Measurements from ENCODE around the gene PTGR3. TPM values are rescaled to one million over a fixed set of nuclear protein-coding genes. Genes with fewer than 3 reads are reported as not detected.
"Not testable (repeated sequence)": the region's sequence is repeated elsewhere in the genome, so short reads cannot be mapped to it uniquely, and the experiment has no call there.

PTGR3 gene
- polyA plus RNA-seq, 2 donors: 10.8 to 14.4 TPM

GRCh38 chr18:75200605-75201280 is 8.2 kb downstream of the PTGR3 start:
- H3K27me3 ChIP-seq (ENCODE audit: control insufficient read depth in 1 of 2, insufficient read depth in 2 of 2, low read length in 2 of 2): no peaks in the 10 kb centered on the region
- no peak overlapping the region for H3K27ac ChIP-seq (ENCODE audit: low read depth in 2 of 2, low read length in 1 of 2)
- WGBS, 2 donors: 71 to 80% methylated on average over 7 of the region's 7 CpGs
- peaks cover 4 to 10% of the 10 kb centered on the region in 2 donors for H3K4me1 ChIP-seq (ENCODE audit: control insufficient read depth in 2 of 2, insufficient read depth in 2 of 2, low read length in 1 of 2)
- peaks cover 0 to 13% of the 10 kb centered on the region in 2 donors for H3K36me3 ChIP-seq (ENCODE audit: control insufficient read depth in 2 of 2, insufficient read depth in 2 of 2, low read length in 1 of 2)
- no peak overlapping the region for H3K4me3 ChIP-seq (ENCODE audit: low read depth in 1 of 2, low read length in 2 of 2)
- H3K9me3 ChIP-seq (ENCODE audit: control insufficient read depth in 2 of 2, insufficient read depth in 1 of 2, low read depth in 1 of 2, low read length in 1 of 2): no peaks in the 10 kb centered on the region

- WGBS, 2 donors: 95 to 96% methylated on average over 13 of the region's 13 CpGs
- H3K36me3 ChIP-seq (ENCODE audit: control insufficient read depth in 2 of 2, insufficient read depth in 2 of 2, low read length in 1 of 2): peaks cover 0 to 13% of the 10 kb centered on the region in 2 donors
- H3K27ac ChIP-seq (ENCODE audit: low read depth in 2 of 2, low read length in 1 of 2): no peak overlapping the region
- H3K9me3 ChIP-seq (ENCODE audit: control insufficient read depth in 2 of 2, insufficient read depth in 1 of 2, low read depth in 1 of 2, low read length in 1 of 2): no peaks in the 10 kb centered on the region
- no peaks in the 10 kb centered on the region for H3K27me3 ChIP-seq (ENCODE audit: control insufficient read depth in 1 of 2, insufficient read depth in 2 of 2, low read length in 2 of 2)
- H3K4me1 ChIP-seq (ENCODE audit: control insufficient read depth in 2 of 2, insufficient read depth in 2 of 2, low read length in 1 of 2): peaks cover 4 to 9% of the 10 kb centered on the region in 2 donors
- H3K4me3 ChIP-seq (ENCODE audit: low read depth in 1 of 2, low read length in 2 of 2): no peak overlapping the region
Observed at GRCh38 chr18:75200071-75200470, 8.9 kb downstream of the PTGR3 start.

GRCh38 chr18:75199327-75199726 is 9.6 kb downstream of the PTGR3 start:
- Histone ChIP-seq H3K36me3 (ENCODE audit: control insufficient read depth in 2 of 2, insufficient read depth in 2 of 2, low read length in 1 of 2) (peaks cover 0 to 13% of the 10 kb centered on the region in 2 donors), H3K27me3 (ENCODE audit: control insufficient read depth in 1 of 2, insufficient read depth in 2 of 2, low read length in 2 of 2) (no peaks in the 10 kb centered on the region), H3K27ac (ENCODE audit: low read depth in 2 of 2, low read length in 1 of 2) (no peak overlapping the region), H3K9me3 (ENCODE audit: control insufficient read depth in 2 of 2, insufficient read depth in 1 of 2, low read depth in 1 of 2, low read length in 1 of 2) (no peaks in the 10 kb centered on the region), H3K4me3 (ENCODE audit: low read depth in 1 of 2, low read length in 2 of 2) (no peak overlapping the region), H3K4me1 (ENCODE audit: control insufficient read depth in 2 of 2, insufficient read depth in 2 of 2, low read length in 1 of 2) (peaks cover 4 to 7% of the 10 kb centered on the region in 2 donors)
- 73 to 74% methylated on average over 4 of the region's 4 CpGs for WGBS, 2 donors

- WGBS, 2 donors: 9 to 23% methylated on average over 3 of the region's 3 CpGs
- Histone ChIP-seq H3K4me1 (ENCODE audit: control insufficient read depth in 2 of 2, insufficient read depth in 2 of 2, low read length in 1 of 2) (peaks cover 0 to 2% of the 10 kb centered on the region in 2 donors), H3K4me3 (ENCODE audit: low read depth in 1 of 2, low read length in 2 of 2) (no peak overlapping the region), H3K27ac (ENCODE audit: low read depth in 2 of 2, low read length in 1 of 2) (no peak overlapping the region), H3K27me3 (ENCODE audit: control insufficient read depth in 1 of 2, insufficient read depth in 2 of 2, low read length in 2 of 2) (no peaks in the 10 kb centered on the region), H3K9me3 (ENCODE audit: control insufficient read depth in 2 of 2, insufficient read depth in 1 of 2, low read depth in 1 of 2, low read length in 1 of 2) (no peaks in the 10 kb centered on the region), H3K36me3 (ENCODE audit: control insufficient read depth in 2 of 2, insufficient read depth in 2 of 2, low read length in 1 of 2) (peaks cover 0 to 13% of the 10 kb centered on the region in 2 donors)
Observed at GRCh38 chr18:75198036-75198435, 10.9 kb downstream of the PTGR3 start.

GRCh38 chr18:75192899-75193298 is 16.0 kb downstream of the PTGR3 start:
- no peaks in the 10 kb centered on the region for H3K9me3 ChIP-seq (ENCODE audit: control insufficient read depth in 2 of 2, insufficient read depth in 1 of 2, low read depth in 1 of 2, low read length in 1 of 2)
- H3K4me3 ChIP-seq (ENCODE audit: low read depth in 1 of 2, low read length in 2 of 2): no peak overlapping the region
- no peaks in the 10 kb centered on the region for H3K36me3 ChIP-seq (ENCODE audit: control insufficient read depth in 2 of 2, insufficient read depth in 2 of 2, low read length in 1 of 2)
- no peaks in the 10 kb centered on the region for H3K27me3 ChIP-seq (ENCODE audit: control insufficient read depth in 1 of 2, insufficient read depth in 2 of 2, low read length in 2 of 2)
- H3K4me1 ChIP-seq (ENCODE audit: control insufficient read depth in 2 of 2, insufficient read depth in 2 of 2, low read length in 1 of 2): peaks cover 0 to 4% of the 10 kb centered on the region in 2 donors
- WGBS, 2 donors: 70 to 83% methylated on average over 7 of the region's 7 CpGs
- H3K27ac ChIP-seq (ENCODE audit: low read depth in 2 of 2, low read length in 1 of 2): no peak overlapping the region

GRCh38 chr18:75189696-75190095 is 19.2 kb downstream of the PTGR3 start:
- Histone ChIP-seq H3K9me3 (ENCODE audit: control insufficient read depth in 2 of 2, insufficient read depth in 1 of 2, low read depth in 1 of 2, low read length in 1 of 2) (no peaks in the 10 kb centered on the region), H3K4me3 (ENCODE audit: low read depth in 1 of 2, low read length in 2 of 2) (no peak overlapping the region), H3K27me3 (ENCODE audit: control insufficient read depth in 1 of 2, insufficient read depth in 2 of 2, low read length in 2 of 2) (no peaks in the 10 kb centered on the region), H3K36me3 (ENCODE audit: control insufficient read depth in 2 of 2, insufficient read depth in 2 of 2, low read length in 1 of 2) (no peaks in the 10 kb centered on the region), H3K27ac (ENCODE audit: low read depth in 2 of 2, low read length in 1 of 2) (no peak overlapping the region), H3K4me1 (ENCODE audit: control insufficient read depth in 2 of 2, insufficient read depth in 2 of 2, low read length in 1 of 2) (peaks cover 2 to 4% of the 10 kb centered on the region in 2 donors)
- 92 to 94% methylated on average over 6 of the region's 6 CpGs for WGBS, 2 donors

GRCh38 chr18:75187702-75188101 is 21.2 kb downstream of the PTGR3 start:
- not testable (repeated sequence) for H3K36me3 ChIP-seq (ENCODE audit: control insufficient read depth in 2 of 2, insufficient read depth in 2 of 2, low read length in 1 of 2); H3K27ac ChIP-seq (ENCODE audit: low read depth in 2 of 2, low read length in 1 of 2); H3K9me3 ChIP-seq (ENCODE audit: control insufficient read depth in 2 of 2, insufficient read depth in 1 of 2, low read depth in 1 of 2, low read length in 1 of 2); H3K4me3 ChIP-seq (ENCODE audit: low read depth in 1 of 2, low read length in 2 of 2); H3K27me3 ChIP-seq (ENCODE audit: control insufficient read depth in 1 of 2, insufficient read depth in 2 of 2, low read length in 2 of 2)
- peaks cover 2 to 11% of the 10 kb centered on the region in 2 donors for H3K4me1 ChIP-seq (ENCODE audit: control insufficient read depth in 2 of 2, insufficient read depth in 2 of 2, low read length in 1 of 2)
- WGBS, 2 donors: 67 to 75% methylated on average over 4 of the region's 4 CpGs

- Histone ChIP-seq H3K27me3 (ENCODE audit: control insufficient read depth in 1 of 2, insufficient read depth in 2 of 2, low read length in 2 of 2) (no peaks in the 10 kb centered on the region), H3K9me3 (ENCODE audit: control insufficient read depth in 2 of 2, insufficient read depth in 1 of 2, low read depth in 1 of 2, low read length in 1 of 2) (no peaks in the 10 kb centered on the region), H3K27ac (ENCODE audit: low read depth in 2 of 2, low read length in 1 of 2) (no peak overlapping the region), H3K4me3 (ENCODE audit: low read depth in 1 of 2, low read length in 2 of 2) (no peak overlapping the region), H3K4me1 (ENCODE audit: control insufficient read depth in 2 of 2, insufficient read depth in 2 of 2, low read length in 1 of 2) (peaks cover 0 to 11% of the 10 kb centered on the region in 2 donors), H3K36me3 (ENCODE audit: control insufficient read depth in 2 of 2, insufficient read depth in 2 of 2, low read length in 1 of 2) (no peaks in the 10 kb centered on the region)
- WGBS, 2 donors: 58 to 64% methylated on average over 3 of the region's 3 CpGs
Observed at GRCh38 chr18:75185460-75185859, 23.5 kb downstream of the PTGR3 start.

- Histone ChIP-seq H3K4me1 (ENCODE audit: control insufficient read depth in 2 of 2, insufficient read depth in 2 of 2, low read length in 1 of 2) (peaks cover 0 to 11% of the 10 kb centered on the region in 2 donors), H3K36me3 (ENCODE audit: control insufficient read depth in 2 of 2, insufficient read depth in 2 of 2, low read length in 1 of 2) (no peaks in the 10 kb centered on the region), H3K9me3 (ENCODE audit: control insufficient read depth in 2 of 2, insufficient read depth in 1 of 2, low read depth in 1 of 2, low read length in 1 of 2) (no peaks in the 10 kb centered on the region), H3K27me3 (ENCODE audit: control insufficient read depth in 1 of 2, insufficient read depth in 2 of 2, low read length in 2 of 2) (no peaks in the 10 kb centered on the region), H3K27ac (ENCODE audit: low read depth in 2 of 2, low read length in 1 of 2) (no peak overlapping the region), H3K4me3 (ENCODE audit: low read depth in 1 of 2, low read length in 2 of 2) (no peak overlapping the region)
- 73 to 85% methylated on average over 14 of the region's 14 CpGs for WGBS, 2 donors
Observed at GRCh38 chr18:75183973-75184493, 24.9 kb downstream of the PTGR3 start.

- Histone ChIP-seq H3K4me1 (ENCODE audit: control insufficient read depth in 2 of 2, insufficient read depth in 2 of 2, low read length in 1 of 2) (peaks cover 0 to 11% of the 10 kb centered on the region in 2 donors), H3K27ac (ENCODE audit: low read depth in 2 of 2, low read length in 1 of 2) (no peak overlapping the region), H3K36me3 (ENCODE audit: control insufficient read depth in 2 of 2, insufficient read depth in 2 of 2, low read length in 1 of 2) (no peaks in the 10 kb centered on the region), H3K4me3 (ENCODE audit: low read depth in 1 of 2, low read length in 2 of 2) (no peak overlapping the region), H3K27me3 (ENCODE audit: control insufficient read depth in 1 of 2, insufficient read depth in 2 of 2, low read length in 2 of 2) (no peaks in the 10 kb centered on the region), H3K9me3 (ENCODE audit: control insufficient read depth in 2 of 2, insufficient read depth in 1 of 2, low read depth in 1 of 2, low read length in 1 of 2) (no peaks in the 10 kb centered on the region)
- WGBS, 2 donors: 65 to 80% methylated on average over 5 of the region's 5 CpGs
Observed at GRCh38 chr18:75183524-75183923, 25.4 kb downstream of the PTGR3 start.

Data from esophagus (tissue), 2 donors.